KMS-11 (cell line): ENCODE data around the gene ABAT.

Experiments used
- H2AFZ ChIP-seq: fragments of 200-600 bp; sonication (generic); 2 replicates; pipeline ENCODE4 v1.6.1; 2016; ENCODE audit warnings: antibody characterized with exemption, mixed run types, low read depth
- H3K27ac ChIP-seq: fragments of 200-600 bp; sonication (generic); 2 replicates; pipeline ENCODE4 v1.6.1; 2016; ENCODE audit warnings: mild to moderate bottlenecking, mixed run types
- H3K27me3 ChIP-seq: fragments of 200-600 bp; sonication (generic); 2 replicates; pipeline ENCODE4 v1.6.1; 2017; ENCODE audit warnings: mild to moderate bottlenecking, low read depth, mixed run types, moderate library complexity; ENCODE audit not compliant: insufficient read depth
- H3K36me3 ChIP-seq: fragments of 200-600 bp; sonication (generic); 2 replicates; pipeline ENCODE4 v1.6.1; 2017; ENCODE audit warnings: mild to moderate bottlenecking, mixed run types; ENCODE audit not compliant: insufficient read depth
- H3K4me1 ChIP-seq: fragments of 200-600 bp; sonication (generic); 2 replicates; pipeline ENCODE4 v1.6.1; 2016; ENCODE audit warnings: mild to moderate bottlenecking, low read depth, mixed run types; ENCODE audit not compliant: poor library complexity, severe bottlenecking
- H3K4me2 ChIP-seq: fragments of 200-600 bp; sonication (generic); 2 replicates; pipeline ENCODE4 v1.7.0; 2016; ENCODE audit warnings: mild to moderate bottlenecking, mixed run types
- H3K4me3 ChIP-seq: fragments of 200-600 bp; sonication (generic); IDR thresholded peaks from 2 replicates; pipeline ENCODE4 v1.6.1; 2017; ENCODE audit warnings: low read depth, low read length, mixed read lengths; ENCODE audit not compliant: insufficient read depth
- H3K79me2 ChIP-seq: fragments of 200-600 bp; sonication (generic); 2 replicates; pipeline ENCODE4 v1.6.1; 2016; ENCODE audit warnings: low read depth, mixed run types; ENCODE audit not compliant: insufficient read depth
- H3K9ac ChIP-seq: fragments of 200-600 bp; sonication (generic); 2 replicates; pipeline ENCODE4 v1.6.1; 2016; ENCODE audit warnings: mild to moderate bottlenecking, mixed run types
- H4K20me1 ChIP-seq: fragments of 200-600 bp; sonication (generic); 2 replicates; pipeline ENCODE4 v1.6.1; 2016; ENCODE audit warnings: mild to moderate bottlenecking, mixed run types; ENCODE audit not compliant: insufficient read depth
- CTCF ChIP-seq: fragments of 200-600 bp; sonication (generic); conservative IDR thresholded peaks from 2 replicates; pipeline ENCODE4 v1.6.1; 2017; ENCODE audit warnings: low read depth, mild to moderate bottlenecking, antibody characterized with exemption, low read length, moderate library complexity, mixed read lengths

ABAT gene

GRCh38 chr16:8686031-8686621 is 11.7 kb downstream of the ABAT start:
- H2AFZ ChIP-seq = no peak overlapping the region

GRCh38 chr16:8686879-8687278 is 12.5 kb downstream of the ABAT start:
- no peak overlapping the region for H3K4me3 ChIP-seq
- no peak overlapping the region for H3K9ac ChIP-seq
- no peak overlapping the region for H3K4me2 ChIP-seq
- H4K20me1 ChIP-seq = no peaks in the 10 kb centered on the region
- no peak for TF ChIP-seq CTCF
- no peak overlapping the region for H3K27ac ChIP-seq
- no peaks in the 10 kb centered on the region for H3K4me1 ChIP-seq
- H3K36me3 ChIP-seq = no peaks in the 10 kb centered on the region
- no peaks in the 10 kb centered on the region for H3K27me3 ChIP-seq
- no peaks in the 10 kb centered on the region for H3K79me2 ChIP-seq
- no peak overlapping the region for H2AFZ ChIP-seq

More at GRCh38 chr16:8686031-8686621, 11.7 kb downstream of the ABAT start:
- H4K20me1 ChIP-seq = no peaks in the 10 kb centered on the region
- no peak overlapping the region for H3K4me3 ChIP-seq
- no peak overlapping the region for H3K4me2 ChIP-seq
- H3K9ac ChIP-seq = no peak overlapping the region
- no peaks in the 10 kb centered on the region for H3K36me3 ChIP-seq
- no peaks in the 10 kb centered on the region for H3K79me2 ChIP-seq
- H3K27ac ChIP-seq = no peak overlapping the region
- no peak for TF ChIP-seq CTCF
- no peaks in the 10 kb centered on the region for H3K4me1 ChIP-seq
- no peaks in the 10 kb centered on the region for H3K27me3 ChIP-seq

GRCh38 chr16:8689686-8690085 is 15.3 kb downstream of the ABAT start:
- Histone ChIP-seq H3K9ac (no peak overlapping the region), H3K4me3 (no peak overlapping the region), H3K36me3 (no peaks in the 10 kb centered on the region), H3K27me3 (no peaks in the 10 kb centered on the region), H3K4me2 (no peak overlapping the region), H3K79me2 (no peaks in the 10 kb centered on the region), H4K20me1 (no peaks in the 10 kb centered on the region), H3K4me1 (no peaks in the 10 kb centered on the region), H2AFZ (no peak overlapping the region), H3K27ac (no peak overlapping the region)
- no peak for TF ChIP-seq CTCF

- Histone ChIP-seq H3K9ac (no peak overlapping the region), H4K20me1 (no peaks in the 10 kb centered on the region), H3K27ac (no peak overlapping the region), H3K79me2 (no peaks in the 10 kb centered on the region), H2AFZ (no peak overlapping the region), H3K4me1 (no peaks in the 10 kb centered on the region), H3K36me3 (no peaks in the 10 kb centered on the region), H3K27me3 (no peaks in the 10 kb centered on the region), H3K4me2 (no peak overlapping the region), H3K4me3 (no peak overlapping the region)
- TF ChIP-seq CTCF = no peak
Observed at GRCh38 chr16:8691728-8692127, 17.3 kb downstream of the ABAT start.
